GM19455 (cell line): ENCODE data around the gene TRAFD1.
A peak's percentile ranks its signal among the peaks of the same experiment; 100 is the strongest.

Experiments used
- ATAC-seq: cut with Tn5 transposase; IDR thresholded peaks from one replicate; pipeline ENCODE4 v1.9.1; 2021; ENCODE audit not compliant: unreplicated experiment

TRAFD1 gene

DNA sequence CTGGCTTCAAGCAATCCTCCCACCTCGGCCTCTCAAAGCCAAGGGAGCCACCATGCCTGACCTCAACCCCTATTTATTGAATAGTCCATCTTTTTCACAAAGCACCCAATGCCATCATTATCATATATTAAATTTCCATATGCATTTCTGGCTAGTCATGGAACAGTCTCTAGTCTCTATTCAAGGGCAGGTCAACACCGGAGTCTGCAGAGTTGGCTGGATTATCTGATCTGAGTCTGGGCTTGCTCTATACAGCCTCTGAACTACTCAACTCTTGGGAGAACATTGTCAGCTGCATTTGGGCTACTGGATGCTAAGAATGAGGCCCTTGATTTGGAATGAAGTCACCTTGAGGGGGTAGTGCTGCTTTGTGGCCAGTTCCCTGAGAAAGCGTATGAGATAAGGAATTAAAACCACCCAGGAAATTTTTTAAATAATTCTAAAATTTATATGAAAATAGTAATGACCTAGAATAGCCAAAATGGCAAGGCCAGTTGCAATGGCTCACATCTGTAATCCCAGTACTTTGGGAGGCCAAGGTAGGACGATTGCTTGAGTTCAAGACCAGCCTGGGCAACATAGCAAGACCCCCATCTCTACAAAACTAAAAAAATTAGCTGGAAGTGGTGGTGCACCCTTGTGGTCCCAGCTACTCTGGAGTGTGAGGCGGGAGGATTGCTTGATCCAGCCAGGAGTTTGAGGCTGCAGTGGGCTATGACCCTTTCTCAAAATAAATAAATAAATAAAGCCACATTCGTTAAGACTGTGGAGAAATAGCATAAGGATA is 9.9 kb upstream of the TRAFD1 start:
- no peak for ATAC-seq

DNA sequence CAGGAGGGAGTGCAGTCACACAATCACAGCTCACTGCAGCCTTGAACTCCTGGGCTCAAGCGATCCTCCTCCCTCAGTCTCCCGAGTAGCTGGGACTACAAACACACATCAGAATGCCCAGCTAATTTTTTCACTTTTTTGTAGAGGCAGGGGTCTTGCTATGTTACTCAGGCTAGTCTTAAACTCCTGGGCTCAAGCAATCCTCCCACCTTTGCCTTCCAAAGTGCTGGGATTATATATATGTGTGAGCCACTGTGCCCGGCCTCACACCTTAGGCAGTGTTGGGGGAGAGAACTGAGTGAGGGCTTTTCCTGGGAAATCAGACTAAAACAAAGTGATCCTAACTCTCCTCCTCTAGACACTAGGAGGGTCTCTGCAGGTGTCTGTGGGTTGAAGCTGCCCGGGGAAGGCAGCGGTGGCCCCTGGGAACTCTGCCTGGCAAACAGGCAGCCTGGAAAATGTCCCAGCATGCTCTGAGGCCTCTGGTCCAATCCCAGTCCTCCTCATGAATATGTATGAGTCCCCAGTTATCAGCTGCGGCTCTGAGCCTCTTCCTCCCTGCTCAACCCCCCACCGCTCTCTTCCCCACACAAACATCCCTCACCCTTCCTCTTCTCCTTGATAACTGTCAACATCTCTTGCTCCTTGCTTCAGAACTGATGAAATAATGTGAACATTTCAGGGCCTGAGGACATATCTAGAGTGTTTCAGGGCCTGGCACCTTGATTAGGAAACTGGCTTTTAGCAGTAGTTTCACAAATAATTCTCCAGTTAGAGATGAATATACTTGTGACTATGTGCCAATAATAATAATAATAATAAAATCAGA is 8.9 kb upstream of the TRAFD1 start:
- no peak for ATAC-seq

DNA sequence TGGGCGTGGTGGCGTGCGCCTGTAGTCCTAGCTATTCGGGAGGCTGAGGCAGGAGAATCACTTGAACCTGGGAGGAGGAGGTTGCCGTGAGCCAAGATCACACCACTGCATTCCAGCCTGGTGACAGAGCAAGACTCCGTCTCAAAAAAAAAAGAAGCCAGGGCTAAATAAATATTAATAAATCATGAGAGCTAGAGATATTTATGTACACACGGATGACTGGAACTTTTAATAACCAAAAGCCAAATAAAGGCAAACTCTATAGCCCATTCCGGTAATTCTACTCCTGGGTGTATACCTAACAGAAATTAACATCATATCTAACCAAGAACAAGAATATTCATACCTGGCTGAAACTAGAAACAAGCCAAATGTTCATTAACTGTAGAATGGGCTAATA is 7.7 kb upstream of the TRAFD1 start:
- ATAC-seq, result no peak

DNA sequence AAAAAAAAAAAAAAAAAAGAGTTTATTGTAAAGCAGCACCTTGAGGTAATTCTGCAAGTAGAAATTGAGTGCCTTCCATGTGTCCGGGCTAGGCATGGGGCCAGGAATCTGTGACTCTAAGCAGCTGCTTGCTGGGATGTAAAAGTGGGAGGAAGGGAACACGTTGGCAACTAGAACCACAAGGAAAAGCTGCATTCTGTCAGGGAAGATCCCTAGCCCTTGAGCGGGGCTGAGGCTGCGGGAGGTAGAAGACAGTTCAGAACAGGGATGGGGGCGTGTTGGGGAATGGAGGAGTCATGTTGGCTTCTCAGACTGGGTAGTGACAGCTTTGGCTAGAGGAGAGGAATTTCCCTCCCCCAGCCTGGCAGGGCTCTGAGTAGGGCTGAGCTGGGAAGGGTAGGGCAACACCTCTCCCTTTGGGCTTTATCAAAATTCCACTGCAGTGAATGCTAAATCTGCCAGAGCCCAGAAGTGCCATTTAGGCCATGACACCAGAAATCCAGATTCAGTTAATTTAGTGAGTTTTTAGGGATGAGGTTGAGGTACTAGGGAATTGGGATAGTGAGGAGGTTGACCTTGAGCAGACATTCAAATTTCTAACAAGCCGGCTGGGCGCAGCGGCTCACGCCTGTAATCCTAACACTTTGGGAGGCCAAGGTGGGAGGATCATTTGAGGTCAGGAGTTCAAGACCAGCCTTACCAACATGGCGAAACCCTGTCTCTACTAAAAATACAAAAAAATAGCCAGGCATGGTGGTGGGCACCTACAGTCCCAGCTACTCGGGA is 3.4 kb upstream of the TRAFD1 start:
- no peak for ATAC-seq

DNA sequence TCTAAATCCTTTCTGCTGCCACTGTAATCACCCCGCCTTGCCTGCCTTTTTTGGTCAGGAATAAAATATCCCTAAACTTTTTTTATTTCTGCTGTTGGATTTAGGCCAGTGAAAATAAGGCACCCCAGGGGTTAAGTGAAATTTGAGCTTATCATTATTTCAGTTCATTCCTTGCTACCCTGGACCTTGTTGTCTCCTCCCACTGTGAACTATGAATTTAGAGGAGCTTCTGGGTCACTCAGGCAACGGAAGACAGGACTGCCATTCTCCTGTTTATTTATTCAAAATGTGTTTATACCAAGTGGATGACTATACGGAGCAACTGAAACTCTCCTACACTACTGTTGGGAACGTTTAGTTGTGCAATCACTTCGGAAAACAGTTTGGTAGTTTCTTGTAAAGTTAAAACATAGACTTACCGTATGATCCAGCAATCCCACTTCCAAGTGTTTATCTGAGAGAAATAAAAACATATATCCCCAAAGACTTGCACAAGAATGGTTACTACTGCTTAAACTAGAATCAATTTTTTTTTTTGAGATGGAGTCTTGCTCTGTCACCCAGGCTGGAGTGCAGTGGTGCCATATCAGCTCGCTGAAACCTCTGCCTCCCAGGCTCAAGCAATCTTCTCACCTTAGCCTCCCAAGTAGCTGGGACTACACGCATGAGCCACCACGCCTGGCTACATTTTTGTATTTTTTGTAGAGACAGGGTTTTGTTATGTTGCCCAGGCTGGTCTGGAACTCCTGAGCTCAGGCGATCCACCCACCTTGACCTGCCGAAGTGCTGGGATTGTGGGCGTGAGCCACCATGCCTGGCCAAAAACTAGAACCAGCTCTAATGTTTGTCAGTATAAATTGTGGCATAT is 2.3 kb upstream of the TRAFD1 start:
- no peak for ATAC-seq

DNA sequence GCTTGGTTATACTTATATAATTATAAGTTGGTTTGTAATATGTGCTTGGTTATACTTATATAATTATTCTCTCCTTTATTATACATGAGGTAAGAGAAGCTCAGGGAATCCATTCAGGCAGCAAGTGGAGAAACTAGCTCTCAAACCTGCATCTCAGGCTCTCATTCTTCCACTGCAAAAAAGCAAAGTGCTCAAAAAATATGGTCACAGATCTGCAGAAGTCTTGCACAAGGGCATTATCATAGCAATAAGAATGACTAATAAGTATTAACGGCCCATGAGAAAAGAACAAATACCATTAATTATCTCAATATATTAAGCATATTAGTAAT is 476 bp upstream of the TRAFD1 start:
- peak; percentile 1 for ATAC-seq

DNA sequence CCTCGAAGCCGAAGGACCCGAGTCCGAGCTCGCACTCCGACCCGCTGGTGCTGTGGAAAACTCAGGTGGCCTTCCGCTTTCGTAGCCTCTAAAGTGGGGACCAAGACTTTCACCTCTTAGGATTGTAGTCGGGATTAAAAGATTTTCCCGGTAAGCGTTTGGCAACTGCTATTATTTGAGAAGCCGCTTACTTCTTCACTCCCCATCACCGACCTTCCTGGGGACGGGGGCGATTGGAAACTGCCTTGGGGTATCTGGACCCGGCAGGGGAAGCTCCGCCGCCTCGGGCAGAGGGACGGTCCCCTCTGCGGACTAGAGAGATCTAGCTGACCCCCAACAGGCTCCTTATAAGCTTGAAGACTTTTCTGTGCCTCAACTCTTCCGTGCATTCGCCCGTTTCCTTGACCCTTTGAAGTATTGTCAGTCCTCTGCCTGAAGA is 659 bp downstream of the TRAFD1 start:
- no peak for ATAC-seq

DNA sequence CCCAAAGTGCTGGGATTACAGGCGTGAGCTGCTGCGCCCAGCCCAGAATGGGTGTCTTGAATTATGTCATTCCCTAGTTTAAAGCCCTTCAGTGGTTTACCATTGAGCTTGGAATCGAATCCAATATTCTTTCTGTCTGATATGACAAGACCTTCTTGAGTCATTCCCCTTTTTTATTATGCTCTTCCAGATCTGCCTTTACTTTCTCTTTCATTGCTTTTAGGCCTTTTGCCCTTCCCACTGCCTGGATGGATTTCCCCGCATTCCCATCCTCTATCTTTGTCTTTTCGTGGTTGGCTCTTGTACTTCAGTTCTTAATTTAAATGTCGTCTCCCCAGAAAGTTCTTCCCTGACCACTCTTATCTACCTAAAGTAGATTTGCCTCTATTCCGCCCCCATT is 1.6 kb downstream of the TRAFD1 start:
- no peak for ATAC-seq

DNA sequence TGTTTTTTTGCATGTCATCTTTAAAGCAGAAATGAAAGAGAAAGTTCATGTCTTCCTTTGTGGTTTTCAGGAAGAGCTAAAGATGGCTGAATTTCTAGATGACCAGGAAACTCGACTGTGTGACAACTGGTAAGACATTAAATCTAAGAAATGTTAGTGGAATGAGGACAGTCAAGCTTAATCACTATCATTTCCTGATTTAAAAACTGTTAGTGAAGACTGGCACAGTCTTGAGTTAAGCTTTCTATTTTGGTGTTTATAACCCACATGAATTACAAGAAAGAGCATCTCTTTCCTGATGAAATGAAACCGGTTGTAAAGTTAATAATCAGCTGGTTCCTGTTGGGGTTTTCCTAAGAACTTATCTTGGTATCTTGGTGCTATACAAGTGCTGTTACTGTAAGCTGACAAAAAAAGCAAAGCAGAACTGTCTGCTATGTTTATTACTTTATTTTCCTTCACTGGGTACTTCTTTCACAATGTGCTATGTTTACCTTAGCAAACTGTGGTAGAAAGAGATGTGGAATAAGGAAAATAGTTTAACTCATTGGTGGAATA is 5.2 kb downstream of the TRAFD1 start:
- no peak for ATAC-seq

DNA sequence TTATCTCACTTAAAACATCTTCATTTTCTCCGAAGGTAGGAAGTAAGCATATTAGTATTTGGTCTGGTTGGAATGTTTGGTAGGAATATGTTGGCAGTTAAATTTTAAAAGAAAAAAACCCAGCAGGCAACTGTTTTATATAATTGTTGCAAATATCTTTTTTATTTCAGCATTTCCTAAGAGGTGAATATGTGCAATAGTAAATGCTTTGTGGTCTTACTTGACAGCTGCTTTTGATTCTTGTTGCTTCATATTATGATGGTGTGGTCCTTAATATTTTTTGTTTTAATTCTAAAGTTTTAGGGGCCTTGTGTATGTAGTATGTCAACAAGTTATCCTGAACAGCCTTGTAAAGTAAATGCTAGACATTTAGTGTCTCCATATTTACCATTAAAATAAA is 6.3 kb downstream of the TRAFD1 start:
- ATAC-seq, result no peak

DNA sequence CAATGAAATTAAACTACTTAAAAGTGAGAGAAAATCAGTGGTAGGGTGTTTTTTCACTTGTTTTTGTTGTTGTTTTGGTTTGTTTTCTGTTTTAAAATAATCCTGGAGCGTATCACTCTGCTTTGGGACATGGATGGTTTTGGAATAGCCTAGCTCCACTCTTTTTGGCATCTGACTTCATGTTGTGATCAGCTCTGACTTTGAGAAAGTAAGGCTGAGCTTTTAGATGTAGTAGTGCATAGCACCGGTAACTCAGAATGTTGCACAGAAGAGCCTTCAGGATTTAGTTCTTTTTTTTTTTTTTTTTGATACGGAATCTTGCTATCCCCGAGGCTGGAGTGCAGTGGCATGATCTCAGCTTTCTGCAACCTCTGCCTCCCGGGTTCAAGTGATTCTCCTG is 8.1 kb downstream of the TRAFD1 start:
- ATAC-seq, result no peak

DNA sequence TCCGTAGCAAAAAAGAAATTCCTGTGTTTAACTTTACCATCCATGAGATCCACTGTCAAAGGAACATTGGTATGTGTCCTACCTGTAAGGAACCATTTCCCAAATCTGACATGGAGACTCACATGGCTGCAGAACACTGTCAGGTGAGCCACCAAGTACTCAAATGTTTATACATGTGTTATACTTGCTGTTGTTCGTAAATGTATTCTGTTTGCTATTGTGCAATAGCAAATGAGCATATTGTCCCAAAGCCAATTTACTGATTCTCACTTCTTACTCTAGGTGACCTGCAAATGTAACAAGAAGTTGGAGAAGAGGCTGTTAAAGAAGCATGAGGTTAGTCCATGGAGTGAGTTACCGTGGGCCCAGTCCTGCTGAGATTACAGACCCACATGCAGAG is 9.4 kb downstream of the TRAFD1 start:
- ATAC-seq, result no peak

DNA sequence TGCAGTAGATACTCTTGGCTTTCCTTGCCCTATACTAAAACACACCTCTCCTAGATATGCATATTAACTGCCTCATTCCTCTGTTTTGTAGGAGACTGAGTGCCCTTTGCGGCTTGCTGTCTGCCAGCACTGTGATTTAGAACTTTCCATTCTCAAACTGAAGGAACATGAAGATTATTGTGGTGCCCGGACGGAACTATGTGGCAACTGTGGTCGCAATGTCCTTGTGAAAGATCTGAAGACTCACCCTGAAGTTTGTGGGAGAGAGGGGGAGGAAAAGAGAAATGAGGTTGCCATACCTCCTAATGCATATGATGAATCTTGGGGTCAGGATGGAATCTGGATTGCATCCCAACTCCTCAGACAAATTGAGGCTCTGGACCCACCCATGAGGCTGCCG is 15.4 kb downstream of the TRAFD1 start:
- ATAC-seq, result no peak

DNA sequence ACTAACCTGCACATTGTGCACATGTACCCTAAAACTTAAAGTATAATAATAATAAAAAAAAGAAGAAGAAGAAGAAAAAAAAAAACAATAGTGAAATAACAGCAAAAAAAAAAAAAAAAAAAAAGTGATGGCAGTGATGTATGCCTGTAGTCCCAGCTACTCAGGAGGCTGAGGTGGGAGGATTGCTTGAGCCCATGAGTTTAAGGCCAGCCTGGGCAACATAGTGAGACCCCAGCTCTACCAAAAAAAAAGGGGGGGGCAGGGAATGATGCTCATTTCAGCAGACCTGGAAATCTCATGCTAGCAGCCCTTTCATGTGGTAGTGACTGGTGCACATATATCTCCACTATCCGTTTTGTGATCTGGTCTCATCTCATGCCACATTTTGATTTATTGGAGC is 20.8 kb downstream of the TRAFD1 start:
- no peak for ATAC-seq

DNA sequence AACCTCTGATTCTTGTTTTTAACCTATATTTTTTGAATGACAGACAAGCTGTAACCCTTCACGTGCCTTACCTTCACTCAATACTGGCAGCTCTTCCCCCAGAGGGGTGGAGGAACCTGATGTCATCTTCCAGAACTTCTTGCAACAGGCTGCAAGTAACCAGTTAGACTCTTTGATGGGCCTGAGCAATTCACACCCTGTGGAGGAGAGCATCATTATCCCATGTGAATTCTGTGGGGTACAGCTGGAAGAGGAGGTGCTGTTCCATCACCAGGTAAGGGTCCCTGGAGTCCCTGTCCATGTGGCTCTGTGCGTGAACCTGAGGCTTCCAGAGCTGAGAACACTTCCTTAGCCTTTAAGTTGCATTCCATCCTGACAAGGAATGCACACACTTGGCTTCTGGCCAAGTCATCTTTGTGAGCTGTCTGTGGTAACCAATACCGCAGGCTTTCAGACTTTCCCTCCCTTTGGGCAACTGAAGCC is 22.7 kb downstream of the TRAFD1 start:
- ATAC-seq, result no peak

DNA sequence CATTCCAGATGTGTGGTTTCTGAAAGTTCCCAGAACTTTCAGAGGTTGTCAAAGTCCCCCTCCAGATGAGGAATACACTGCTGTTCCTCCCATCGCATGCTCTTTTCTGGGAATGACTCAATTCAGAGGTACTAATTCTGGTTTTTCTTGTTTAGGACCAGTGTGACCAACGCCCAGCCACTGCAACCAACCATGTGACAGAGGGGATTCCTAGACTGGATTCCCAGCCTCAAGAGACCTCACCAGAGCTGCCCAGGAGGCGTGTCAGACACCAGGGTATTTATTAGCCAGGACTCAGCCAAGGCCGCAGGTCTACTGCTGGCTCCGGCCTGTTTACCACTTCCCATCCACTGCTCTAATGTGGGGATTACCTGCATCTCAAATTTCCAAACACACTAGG is 24.2 kb downstream of the TRAFD1 start:
- no peak for ATAC-seq

DNA sequence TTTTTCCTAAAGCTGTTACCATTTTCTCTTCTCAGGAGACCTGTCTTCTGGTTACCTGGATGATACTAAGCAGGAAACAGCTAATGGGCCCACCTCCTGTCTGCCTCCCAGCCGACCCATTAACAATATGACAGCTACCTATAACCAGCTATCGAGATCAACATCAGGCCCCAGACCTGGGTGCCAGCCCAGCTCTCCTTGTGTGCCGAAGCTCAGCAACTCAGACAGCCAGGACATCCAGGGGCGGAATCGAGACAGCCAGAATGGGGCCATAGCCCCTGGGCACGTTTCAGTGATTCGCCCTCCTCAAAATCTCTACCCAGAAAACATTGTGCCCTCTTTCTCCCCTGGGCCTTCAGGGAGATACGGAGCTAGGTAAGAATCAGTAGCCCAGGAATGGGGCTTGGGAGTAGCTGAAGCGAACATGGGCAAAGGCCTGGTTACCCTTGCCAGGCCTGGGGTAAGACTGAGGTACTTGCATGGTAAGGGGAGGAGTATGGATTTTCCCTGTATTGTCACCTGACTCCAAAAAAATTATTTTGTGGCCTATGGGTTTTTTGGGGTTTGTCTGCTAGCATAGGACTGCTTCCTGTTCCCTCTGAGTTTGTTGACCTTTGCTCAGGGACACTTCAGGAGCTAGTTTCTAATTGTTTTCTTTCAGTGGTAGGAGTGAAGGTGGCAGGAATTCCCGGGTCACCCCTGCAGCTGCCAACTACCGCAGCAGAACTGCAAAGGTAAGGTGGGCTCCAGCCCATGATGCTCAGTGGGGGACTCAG is 26.6 kb downstream of the TRAFD1 start:
- no peak for ATAC-seq

DNA sequence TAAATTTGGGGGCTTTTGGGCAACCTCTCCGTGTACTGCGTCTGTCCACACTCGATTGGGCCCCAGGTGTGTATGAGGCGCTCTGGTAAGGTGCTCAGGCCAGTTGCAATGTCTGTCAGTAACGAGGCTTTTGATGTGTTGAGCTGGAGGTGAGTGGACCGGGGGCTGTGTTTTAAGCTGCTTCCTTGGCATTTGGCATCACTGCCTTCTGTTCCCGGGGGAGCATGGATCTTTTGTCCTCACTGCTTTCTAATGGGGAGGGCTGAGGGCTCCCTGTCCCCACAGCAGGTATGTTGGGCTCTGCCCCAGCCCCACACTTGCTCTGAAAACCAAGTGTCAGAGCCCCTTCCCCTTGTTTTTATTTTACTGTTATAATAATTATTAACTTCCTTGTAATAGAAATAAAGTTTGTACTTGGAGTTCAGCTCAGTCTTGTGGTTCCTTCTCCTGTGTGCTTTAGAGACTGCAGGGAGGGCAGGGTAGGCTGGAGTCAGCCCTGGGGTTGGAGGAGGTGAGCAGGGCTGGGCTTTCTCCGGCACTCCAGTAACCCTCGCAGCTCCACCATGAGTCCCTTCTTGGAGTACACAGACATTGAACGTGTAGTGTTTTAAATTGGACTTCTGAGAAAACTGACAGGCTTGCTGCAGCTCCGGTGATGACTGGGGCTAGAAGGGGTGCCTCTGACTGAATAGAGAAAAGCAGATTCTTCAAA is 28.0 kb downstream of the TRAFD1 start:
- no peak for ATAC-seq

DNA sequence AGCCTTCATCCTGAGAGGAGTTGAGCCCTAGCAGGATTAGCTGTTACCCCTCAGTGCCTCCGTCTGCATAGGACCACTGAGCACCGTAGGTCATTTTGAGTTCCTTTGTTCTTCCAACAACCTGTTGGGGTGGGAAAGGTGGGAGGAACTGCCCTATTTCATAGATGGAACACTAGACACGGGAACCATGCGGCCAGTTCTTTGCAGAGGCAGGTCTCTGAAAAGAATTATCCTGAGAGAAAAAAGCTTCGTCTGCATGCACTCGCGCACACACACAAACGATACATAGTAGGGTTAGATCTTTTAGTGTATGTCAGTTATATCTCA is 28.5 kb downstream of the TRAFD1 start:
- no peak for ATAC-seq
